HEK293T (cell line): ENCODE data around the gene SALL3.

Experiments
- ARNT ChIP-seq: fragments of 450-650 bp; IDR thresholded peaks from 2 replicates; pipeline ENCODE4 v1.6.1; 2017; ENCODE audit warnings: mild to moderate bottlenecking
- BHLHE40 ChIP-seq: fragments of 450-650 bp; IDR thresholded peaks from 2 replicates; pipeline ENCODE4 v1.6.1; 2016; ENCODE audit warnings: mild to moderate bottlenecking, moderate library complexity, borderline replicate concordance
- ELF4 ChIP-seq: fragments of 450-650 bp; IDR thresholded peaks from 2 replicates; pipeline ENCODE4 v1.6.1; 2017; ENCODE audit warnings: antibody characterized with exemption
- FOXA1 ChIP-seq: fragments of 450-650 bp; IDR thresholded peaks from 2 replicates; pipeline ENCODE4 v1.6.1; 2016; ENCODE audit warnings: mild to moderate bottlenecking
- FOXK2 ChIP-seq: fragments of 450-650 bp; IDR thresholded peaks from 2 replicates; pipeline ENCODE4 v1.6.1; 2016; ENCODE audit warnings: mild to moderate bottlenecking
- FOXM1 ChIP-seq: fragments of 450-650 bp; IDR thresholded peaks from 2 replicates; pipeline ENCODE4 v1.6.1; 2017; ENCODE audit warnings: mild to moderate bottlenecking, borderline replicate concordance
- HDGF ChIP-seq: fragments of 450-650 bp; IDR thresholded peaks from 2 replicates; pipeline ENCODE4 v1.6.1; 2017; ENCODE audit warnings: antibody characterized with exemption, borderline replicate concordance
- LEF1 ChIP-seq: fragments of 450-650 bp; IDR thresholded peaks from 2 replicates; pipeline ENCODE4 v1.6.1; 2017; ENCODE audit warnings: mild to moderate bottlenecking, borderline replicate concordance
- NFRKB ChIP-seq: fragments of 450-650 bp; IDR thresholded peaks from 2 replicates; pipeline ENCODE4 v1.6.1; 2016; ENCODE audit warnings: mild to moderate bottlenecking, moderate library complexity
- PKNOX1 ChIP-seq: fragments of 450-650 bp; IDR thresholded peaks from 2 replicates; pipeline ENCODE4 v1.6.1; 2016
- SP1 ChIP-seq: fragments of 450-650 bp; IDR thresholded peaks from 2 replicates; pipeline ENCODE4 v1.6.1; 2017
- SUZ12 ChIP-seq: fragments of 450-650 bp; IDR thresholded peaks from 2 replicates; pipeline ENCODE4 v1.6.1; 2016; ENCODE audit warnings: mild to moderate bottlenecking
- TARDBP ChIP-seq: fragments of 450-650 bp; IDR thresholded peaks from 2 replicates; pipeline ENCODE4 v1.6.1; 2016
- ZNF384 ChIP-seq: fragments of 450-650 bp; IDR thresholded peaks from 2 replicates; pipeline ENCODE4 v1.6.1; 2016

GRCh38 chr18:79008356-79008940 lies 28.8 kb downstream of the SALL3 start:
- TF ChIP-seq ARNT, result no peak
- no peak for TF ChIP-seq TARDBP
- no peak for TF ChIP-seq SUZ12
- TF ChIP-seq PKNOX1, result no peak
- no peak for TF ChIP-seq BHLHE40
- TF ChIP-seq FOXM1, result no peak
- no peak for TF ChIP-seq ELF4
- no peak for TF ChIP-seq FOXK2
- no peak for TF ChIP-seq SP1
- TF ChIP-seq LEF1, result no peak
- no peak for TF ChIP-seq HDGF
- TF ChIP-seq ZNF384, result no peak
- no peak for TF ChIP-seq NFRKB
- no peak for TF ChIP-seq FOXA1
